IMR-90 (cell line): ENCODE data around the gene STAG1. TPM values are rescaled to one million over a fixed set of nuclear protein-coding genes. Genes with fewer than 3 reads are reported as not detected.
A peak's percentile ranks its signal among the peaks of the same experiment; 100 is the strongest.

ENCODE experiments used
- ATAC-seq: fragments of 200-7000 bp; cut with Tn5 transposase; 2 replicates; pipeline ENCODE4 v1.9.1; 2020; ENCODE audit warnings: low read depth, mild to moderate bottlenecking, moderate library complexity
- BruUV-seq: library from RNA; stranded (reverse); fragments of 400-500 nt; replicated peaks from 2 replicates; lab custom pipeline; 2021; lab: Mats Ljungman, UMichigan
- CTCF ChIA-PET: fragments of 300-600 bp; formaldehyde crosslinking; extraction: SDS; loops from one replicate; lab custom pipeline; 2021; ENCODE audit warnings: antibody characterized with exemption; lab: Yijun Ruan, JAX
- POLR2A ChIA-PET: fragments of 300-600 bp; sonication (Branson Sonifier 250); formaldehyde crosslinking; loops from one replicate; lab custom pipeline; 2022; ENCODE audit warnings: antibody characterized with exemption; ENCODE audit not compliant: unreplicated experiment; lab: Charles Lee
- DNase-seq: peaks from one replicate; pipeline ENCODE4 v3.0.0; 2013
- H2AFZ ChIP-seq: replicated peaks from 2 replicates; pipeline ENCODE3; 2013; ENCODE audit warnings: low read length, mild to moderate bottlenecking; ENCODE audit not compliant: poor library complexity
- H2AK5ac ChIP-seq: 2 replicates; pipeline ENCODE4 v1.6.1; 2013; ENCODE audit warnings: low read depth, low read length, inconsistent platforms
- H2AK9ac ChIP-seq: replicated peaks from 2 replicates; pipeline ENCODE3; 2013; ENCODE audit warnings: mild to moderate bottlenecking, low read depth, low read length, moderate library complexity; ENCODE audit not compliant: poor library complexity
- H2BK120ac ChIP-seq: 2 replicates; pipeline ENCODE4 v1.6.1; 2013; ENCODE audit warnings: low read depth, low read length, inconsistent platforms
- H2BK15ac ChIP-seq: 3 replicates; pipeline ENCODE4 v1.6.1; 2013; ENCODE audit warnings: low read depth, low read length, inconsistent platforms
- H2BK20ac ChIP-seq: 2 replicates; pipeline ENCODE4 v1.6.1; 2013; ENCODE audit warnings: low read depth, mild to moderate bottlenecking, inconsistent platforms, low read length, moderate library complexity
- H2BK5ac ChIP-seq: 2 replicates; pipeline ENCODE4 v1.6.1; 2013; ENCODE audit warnings: mild to moderate bottlenecking, low read depth, low read length, inconsistent platforms; ENCODE audit not compliant: poor library complexity, severe bottlenecking
- H3K14ac ChIP-seq: replicated peaks from 2 replicates; pipeline ENCODE4 v1.6.1; 2013; ENCODE audit warnings: low read depth, low read length, inconsistent platforms
- H3K18ac ChIP-seq: 2 replicates; pipeline ENCODE4 v1.6.1; 2013; ENCODE audit warnings: low read depth, low read length, control low read depth
- H3K23ac ChIP-seq: 2 replicates; pipeline ENCODE4 v1.6.1; 2013; ENCODE audit warnings: low read depth, low read length, inconsistent platforms
- H3K27ac ChIP-seq: 2 replicates; pipeline ENCODE4 v1.5.1; 2013; ENCODE audit warnings: mild to moderate bottlenecking, control low read depth, low read length; ENCODE audit not compliant: insufficient read depth
- H3K27me3 ChIP-seq: 2 replicates; pipeline ENCODE4 v1.6.1; 2013; ENCODE audit warnings: low read length; ENCODE audit not compliant: control insufficient read depth, insufficient read depth
- H3K36me3 ChIP-seq: 2 replicates; pipeline ENCODE4 v1.6.1; 2013; ENCODE audit warnings: low read length, mixed read lengths; ENCODE audit not compliant: control insufficient read depth, insufficient read depth
- H3K4ac ChIP-seq: 2 replicates; pipeline ENCODE4 v1.6.1; 2013; ENCODE audit warnings: low read depth, low read length, inconsistent platforms
- H3K4me1 ChIP-seq: 2 replicates; pipeline ENCODE4 v1.6.1; 2013; ENCODE audit warnings: low read length, mixed read lengths; ENCODE audit not compliant: control insufficient read depth, insufficient read depth
- H3K4me2 ChIP-seq: 2 replicates; pipeline ENCODE4 v1.6.1; 2013; ENCODE audit warnings: low read depth, mild to moderate bottlenecking, control low read depth, low read length, moderate library complexity
- H3K4me3 ChIP-seq: 2 replicates; pipeline ENCODE4 v1.5.1; 2013; ENCODE audit warnings: low read depth, mild to moderate bottlenecking, control low read depth, low read length, moderate library complexity; ENCODE audit not compliant: insufficient read depth
- H3K56ac ChIP-seq: 2 replicates; pipeline ENCODE4 v1.6.1; 2013; ENCODE audit warnings: low read length, inconsistent platforms; ENCODE audit not compliant: insufficient read depth; ENCODE audit errors: extremely low read depth
- H3K79me1 ChIP-seq, 2 experiments: 2 replicates each; pipeline ENCODE4 v1.6.1; 2013; ENCODE audit warnings: low read length in 2 of 2, inconsistent platforms in 1 of 2, low read depth in 1 of 2
- H3K9ac ChIP-seq: 2 replicates; pipeline ENCODE4 v1.6.1; 2013; ENCODE audit warnings: low read depth, low read length, control low read depth
- H3K9me1 ChIP-seq: 2 replicates; pipeline ENCODE4 v1.6.1; 2013; ENCODE audit warnings: low read length, inconsistent platforms; ENCODE audit not compliant: insufficient read depth
- H3K9me3 ChIP-seq: 2 replicates; pipeline ENCODE4 v1.6.1; 2013; ENCODE audit warnings: low read length; ENCODE audit not compliant: control insufficient read depth, insufficient read depth
- H4K20me1 ChIP-seq: 2 replicates; pipeline ENCODE4 v1.6.1; 2013; ENCODE audit warnings: low read length, inconsistent platforms; ENCODE audit not compliant: insufficient read depth
- H4K5ac ChIP-seq: 2 replicates; pipeline ENCODE4 v1.6.1; 2013; ENCODE audit warnings: mild to moderate bottlenecking, low read depth, low read length, control low read depth
- H4K8ac ChIP-seq, 2 experiments: 2 replicates each; pipeline ENCODE4 v1.6.1; 2013; ENCODE audit warnings: low read depth in 2 of 2, low read length in 2 of 2, control low read depth in 1 of 2, inconsistent platforms in 1 of 2
- H4K91ac ChIP-seq: 2 replicates; pipeline ENCODE4 v1.6.1; 2013; ENCODE audit warnings: low read depth, low read length, inconsistent platforms; ENCODE audit not compliant: insufficient read depth
- CEBPB ChIP-seq: IDR thresholded peaks from 2 replicates; pipeline ENCODE4 v1.6.1; 2012; ENCODE audit warnings: low read depth, low read length, improper control_type of control experiment
- CHD1 ChIP-seq: IDR thresholded peaks from 2 replicates; pipeline ENCODE4 v1.6.1; 2012; ENCODE audit warnings: low read depth, low read length, improper control_type of control experiment
- POLR2A ChIP-seq: IDR thresholded peaks from 2 replicates; pipeline ENCODE4 v1.6.1; 2012; ENCODE audit warnings: mild to moderate bottlenecking, low read depth, low read length
- RFX5 ChIP-seq: IDR thresholded peaks from 2 replicates; pipeline ENCODE4 v1.8.0; 2012; ENCODE audit warnings: low read depth, mild to moderate bottlenecking, low read length, moderate library complexity
- WGBS, 2 experiments: methylation state at CpG; one replicate each; pipeline versions ENCODE4 v1.1.5 to v1.1.7; 2013; ENCODE audit warnings: missing lambda C conversion rate in 2 of 2; ENCODE audit not compliant: insufficient read length in 1 of 2; ENCODE audit errors: extremely low coverage in 2 of 2; 5-methylcytosine and 5-hydroxymethylcytosine counted together
- dilution Hi-C: fragments of 300-500 bp; cut with HindIII; formaldehyde crosslinking; loops from one replicate; pipeline ENCODE4 v1.14.3; 2018; ENCODE audit warnings: low sequenced_read_pairs; ENCODE audit not compliant: unreplicated experiment
- in situ Hi-C: fragments of 300-500 bp; cut with MboI; formaldehyde crosslinking; loops from 3 replicates; pipeline ENCODE4 v1.14.3; 2019; ENCODE audit warnings: low sequenced_read_pairs, inconsistent platforms, mixed read lengths
- intact Hi-C: fragments of 100-400 bp; cut with micrococcal nuclease; formaldehyde crosslinking; loops from 2 replicates; pipeline ENCODE4 v1.10.0; 2022
- polyA plus RNA-seq, 3 experiments: library from polyadenylated mRNA; depleted of rRNA; stranded (reverse); fragments of >200 nt; gene quantifications; 2 replicates each; pipeline ENCODE4 v1.2.3, GENCODE V29; 2012; ENCODE audit warnings: low replicate concordance in 1 of 3
- total RNA-seq: library from RNA; depleted of rRNA; stranded (reverse); fragments of >200 nt; gene quantifications from 2 replicates; pipeline ENCODE4 v1.2.3, GENCODE V29; 2012

STAG1 gene
- total and polyA plus RNA-seq, 2 of the 4 experiments (the other 2 are of a cell fraction), result 9.6 to 32.3 TPM

GRCh38 chr3:136311968-136312367, 440.2 kb downstream of the STAG1 start:
- CTCF ChIA-PET, result interaction anchor here (1.1 to 1.3 kb wide), 2 partner anchors 262 to 440 kb away, joined by 3 to 6 read pairs; partner anchors contain the start of gene STAG1
- no TSS peak for BruUV-seq

More at GRCh38 chr3:136311968-136312367, 440.2 kb downstream of the STAG1 start:
- H3K23ac ChIP-seq, result no peak overlapping the region
- no peak overlapping the region for H2BK120ac ChIP-seq
- H3K79me1 ChIP-seq, result no peaks in the 10 kb centered on the region
- dilution Hi-C loops, result no loop called here
- in situ Hi-C loops, result no loop called here
- DNase-seq, result peak; percentile 21
- H2BK5ac ChIP-seq, result no peak overlapping the region
- no peaks in the 10 kb centered on the region for H4K20me1 ChIP-seq
- no peak overlapping the region for H4K5ac ChIP-seq
- H4K91ac ChIP-seq, result no peak overlapping the region
- intact Hi-C loops, result no loop called here
- WGBS, 2 experiments, result no CpG with 5 or more reads among the region's 5 CpGs
- H3K9me3 ChIP-seq, result no peaks in the 10 kb centered on the region
- ATAC-seq, result no peak; the same call in 1 of the 2 replicates
- peaks cover 4% of the 10 kb centered on the region; the same call in 1 of the 2 replicates for H3K9me1 ChIP-seq
- H3K36me3 ChIP-seq, result peaks cover 2% of the 10 kb centered on the region; the same call in 1 of the 2 replicates
- no peak overlapping the region for H2AFZ ChIP-seq
- no peak overlapping the region for H2AK5ac ChIP-seq
- H3K27me3 ChIP-seq, result no peaks in the 10 kb centered on the region
- H3K9ac ChIP-seq, result no peak overlapping the region
- H4K8ac ChIP-seq, result no peak overlapping the region
- no peak overlapping the region for H3K4me2 ChIP-seq
- peaks cover 2% of the 10 kb centered on the region; the same call in 1 of the 2 replicates for H3K4me1 ChIP-seq
- POLR2A ChIA-PET, result no interaction called here
- no peak for TF ChIP-seq RFX5
- TF ChIP-seq CEBPB, result peak; percentile 93
- TF ChIP-seq POLR2A, result no peak
- TF ChIP-seq CHD1, result no peak
- H3K27ac ChIP-seq, result no peak overlapping the region
- no peak overlapping the region for H3K4me3 ChIP-seq
- no peak overlapping the region for H3K14ac ChIP-seq
- no peak overlapping the region for H3K56ac ChIP-seq
- no peak overlapping the region for H3K4ac ChIP-seq
- no peak overlapping the region for H3K18ac ChIP-seq
- H2BK15ac ChIP-seq, result no peak overlapping the region
- H2AK9ac ChIP-seq, result no peak overlapping the region
- H2BK20ac ChIP-seq, result no peak overlapping the region
